Psoas muscle (tissue), 8 donors: ENCODE measurements around the gene MAP1LC3B2. TPM values are rescaled to one million over a fixed set of nuclear protein-coding genes. Genes with fewer than 3 reads are reported as not detected.

Experiments used
- ATAC-seq, 4 donors: fragments of 200-7000 bp; cut with Tn5 transposase; one replicate each; pipeline ENCODE4 v1.9.1; 2020; ENCODE audit warnings: moderate library complexity in 3 of 4, mild to moderate bottlenecking in 2 of 4
- DNase-seq, 2 donors: peaks; one replicate each; pipeline ENCODE4 v3.0.0-alpha.2; 2020
- H3K27ac ChIP-seq: fragments of 200-600 bp; one replicate; pipeline ENCODE4 v1.8.0; 2022
- H3K27me3 ChIP-seq, 3 donors: fragments of 200-600 bp in 1 of 3; one replicate each; pipeline versions ENCODE4 v1.6.1 to v1.8.0; 2013 to 2022; ENCODE audit warnings: low read length in 2 of 3, mild to moderate bottlenecking in 2 of 3, moderate library complexity in 1 of 3; ENCODE audit not compliant: insufficient read depth in 3 of 3
- H3K36me3 ChIP-seq, 2 donors: fragments of 200-600 bp in 1 of 2; one replicate each; pipeline versions ENCODE4 v1.6.1 to v1.8.0; 2013 to 2022; ENCODE audit warnings: low read depth in 1 of 2, mild to moderate bottlenecking in 1 of 2, moderate library complexity in 1 of 2; ENCODE audit not compliant: insufficient read depth in 1 of 2
- H3K4me1 ChIP-seq: fragments of 200-600 bp; one replicate; pipeline ENCODE4 v1.8.0; 2022
- H3K4me3 ChIP-seq: fragments of 200-600 bp; one replicate; pipeline ENCODE4 v1.8.0; 2022; ENCODE audit warnings: mild to moderate bottlenecking
- H3K9me3 ChIP-seq: fragments of 200-600 bp; one replicate; pipeline ENCODE4 v1.8.0; 2022
- WGBS, 3 donors: extraction: QIAGEN DNeasy Blood & Tissue Kit; methylation state at CpG; one replicate each; pipeline versions ENCODE4 v1.1.6 to v1.1.7; 2013; 5-methylcytosine and 5-hydroxymethylcytosine counted together
- intact Hi-C, 2 donors: fragments of 100-400 bp; cut with DNase I; formaldehyde crosslinking; loops; one replicate each; pipeline versions ENCODE4 v1.11.0 to v1.14.2; 2022
- polyA plus RNA-seq, 3 donors: library from polyadenylated mRNA; stranded (reverse); fragments of 200-250 nt; gene quantifications; one replicate each; pipeline ENCODE4 v1.2.3, GENCODE V29; 2013
- total RNA-seq, 4 donors: library from RNA; stranded (reverse); fragmentation: NEBNext Ultra II Directional in 2 of 4; extraction: Animal tissue kit (Norgen Biotek cat#: 25700) in 2 of 4; gene quantifications; one replicate each; pipeline versions ENCODE4 v1.2.1 to v1.2.4, GENCODE V29; 2021 to 2023
- TF ChIP-seq, protein P1 (sequence below): fragments of 200-600 bp; IDR thresholded peaks from one replicate; pipeline ENCODE4 v1.8.0; 2022; ENCODE audit warnings: antibody characterized with exemption
- donor health status: healthy with polysubstance abuse.
- donor health status: DM: no; HTN: no; CAD: no; lungs with moderate emphysema.
- donor health status: Bipolar disorder and iron deficiency.
- donor health status: healthy.
- donor health status: DM: yes; HTN: yes; CAD: no.
- donor health status: DM: no; HTN: no; CAD: no.
- donor health status: DM: no; HTN: no; CAD: no.
- donor health status: DM: yes; HTN: yes; CAD: no.

The MAP1LC3B2 gene
- total and polyA plus RNA-seq, 7 donors: 1.4 to 9.2 (median 2.3) TPM

GRCh38 chr12:116578051-116578450, 18.9 kb downstream of the MAP1LC3B2 start:
- intact Hi-C loops: no loop called here
- DNase-seq: no peak
- WGBS, 3 donors: 78 to 88% (median 85%) methylated on average over 1 of the region's 1 CpG
- TF ChIP-seq, protein P1, sequence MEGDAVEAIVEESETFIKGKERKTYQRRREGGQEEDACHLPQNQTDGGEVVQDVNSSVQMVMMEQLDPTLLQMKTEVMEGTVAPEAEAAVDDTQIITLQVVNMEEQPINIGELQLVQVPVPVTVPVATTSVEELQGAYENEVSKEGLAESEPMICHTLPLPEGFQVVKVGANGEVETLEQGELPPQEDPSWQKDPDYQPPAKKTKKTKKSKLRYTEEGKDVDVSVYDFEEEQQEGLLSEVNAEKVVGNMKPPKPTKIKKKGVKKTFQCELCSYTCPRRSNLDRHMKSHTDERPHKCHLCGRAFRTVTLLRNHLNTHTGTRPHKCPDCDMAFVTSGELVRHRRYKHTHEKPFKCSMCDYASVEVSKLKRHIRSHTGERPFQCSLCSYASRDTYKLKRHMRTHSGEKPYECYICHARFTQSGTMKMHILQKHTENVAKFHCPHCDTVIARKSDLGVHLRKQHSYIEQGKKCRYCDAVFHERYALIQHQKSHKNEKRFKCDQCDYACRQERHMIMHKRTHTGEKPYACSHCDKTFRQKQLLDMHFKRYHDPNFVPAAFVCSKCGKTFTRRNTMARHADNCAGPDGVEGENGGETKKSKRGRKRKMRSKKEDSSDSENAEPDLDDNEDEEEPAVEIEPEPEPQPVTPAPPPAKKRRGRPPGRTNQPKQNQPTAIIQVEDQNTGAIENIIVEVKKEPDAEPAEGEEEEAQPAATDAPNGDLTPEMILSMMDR: no peak
- Histone ChIP-seq H3K9me3 (no peaks in the 10 kb centered on the region), H3K4me3 (no peak overlapping the region), H3K27ac (no peak overlapping the region), H3K36me3 (no peaks in the 10 kb centered on the region), H3K4me1 (no peaks in the 10 kb centered on the region), H3K27me3 (no peaks in the 10 kb centered on the region)
- no peak for ATAC-seq

GRCh38 chr12:116582610-116583009, 23.4 kb downstream of the MAP1LC3B2 start:
- Histone ChIP-seq H3K36me3 (no peaks in the 10 kb centered on the region), H3K4me1 (no peaks in the 10 kb centered on the region), H3K9me3 (peaks cover 4% of the 10 kb centered on the region), H3K4me3 (no peak overlapping the region), H3K27ac (no peak overlapping the region), H3K27me3 (no peaks in the 10 kb centered on the region)
- no peak for ATAC-seq
- DNase-seq: no peak
- intact Hi-C loops: no loop called here
- WGBS, 3 donors: 64 to 67% (median 65%) methylated on average over 11 of the region's 11 CpGs
- TF ChIP-seq, protein P1: no peak

DNA sequence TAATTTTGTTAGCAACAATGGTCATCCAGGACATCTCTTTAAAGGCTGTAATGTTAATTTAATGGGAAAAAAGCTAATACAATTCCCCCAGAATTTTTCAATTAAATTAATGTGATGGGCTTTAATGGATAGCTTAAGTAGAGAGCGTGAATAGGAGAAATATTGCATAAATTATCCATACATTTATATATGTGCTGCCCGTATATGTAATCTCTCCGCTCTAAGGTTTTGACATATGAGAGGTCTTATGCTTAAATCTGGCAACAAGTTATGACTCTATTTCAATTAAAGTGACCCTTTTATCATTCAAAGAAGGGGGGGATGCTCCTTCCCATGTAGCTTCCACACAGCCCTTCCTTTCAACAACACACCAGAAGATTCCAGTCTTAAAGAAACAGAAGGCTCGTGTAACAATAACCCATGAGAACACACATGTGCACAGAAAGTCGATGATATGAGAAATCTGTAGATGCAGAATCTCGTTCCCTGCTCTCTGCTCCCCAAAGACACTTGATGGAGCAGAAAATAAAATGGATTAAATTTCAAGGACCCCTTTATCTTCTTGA, 24.0 kb downstream of the MAP1LC3B2 start:
- H3K9me3 ChIP-seq: peaks cover 4% of the 10 kb centered on the region
- H3K27ac ChIP-seq: no peak overlapping the region
- no peaks in the 10 kb centered on the region for H3K36me3 ChIP-seq
- no peaks in the 10 kb centered on the region for H3K27me3 ChIP-seq
- no peaks in the 10 kb centered on the region for H3K4me1 ChIP-seq
- 74 to 78% (median 77%) methylated on average over 6 of the region's 6 CpGs for whole genome bisulfite sequencing, 3 donors
- DNase-seq (no peak), ATAC-seq (no peak)
- intact Hi-C loops: no loop called here
- no peak overlapping the region for H3K4me3 ChIP-seq
- TF ChIP-seq, protein P1: no peak

DNA sequence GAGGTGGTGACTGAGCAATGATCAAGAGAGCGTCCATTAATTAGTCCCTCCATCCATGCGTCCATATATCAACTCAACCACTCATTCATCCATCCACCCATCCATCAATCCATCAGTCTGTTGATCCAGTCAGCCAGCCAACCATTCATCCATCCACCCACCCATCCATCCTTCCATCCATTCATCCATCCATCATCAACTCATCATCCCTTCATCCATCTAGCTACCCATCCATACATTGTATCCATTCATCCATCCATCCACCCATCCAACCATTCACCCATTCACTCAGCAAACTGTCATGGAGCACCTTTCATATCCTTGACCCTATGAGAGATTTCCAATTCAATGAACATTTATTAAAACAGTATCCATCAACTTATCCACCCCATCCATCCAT, 28.1 kb downstream of the MAP1LC3B2 start:
- H3K4me3 ChIP-seq: no peak overlapping the region
- H3K36me3 ChIP-seq: no peaks in the 10 kb centered on the region
- peaks cover 6% of the 10 kb centered on the region for H3K4me1 ChIP-seq
- TF ChIP-seq, protein P1: no peak
- intact Hi-C loops: no loop called here
- H3K9me3 ChIP-seq: peaks cover 4% of the 10 kb centered on the region
- DNase-seq (no peak), ATAC-seq (no peak)
- 96 to 98% (median 97%) methylated on average over 2 of the region's 2 CpGs for WGBS, 3 donors
- H3K27ac ChIP-seq: no peak overlapping the region
- H3K27me3 ChIP-seq: no peaks in the 10 kb centered on the region
